Measurements from ENCODE around the gene HPS1.

Gene HPS1

GRCh38 chr10:98446661-98447221 lies at the start of gene HPS1:
Gene HPS1, minus strand, starts transcription at chr10:98446935. Its CDS starts 3,695 bp downstream, at chr10:98443240.
- DNase-seq, result peak; percentile 12

GRCh38 chr10:98492763-98493162 lies 46.0 kb upstream of the HPS1 start:
- DNase-seq, result no peak

GRCh38 chr10:98489561-98490481 lies 43.1 kb upstream of the HPS1 start:
- DNase-seq, result no peak

- no peak for DNase-seq
These were observed 42.1 kb upstream of the HPS1 start for GRCh38 chr10:98488669-98489430.

GRCh38 chr10:98487649-98488048 lies 40.9 kb upstream of the HPS1 start:
- DNase-seq, result no peak

- no peak for DNase-seq
These were observed 39.7 kb upstream of the HPS1 start for GRCh38 chr10:98486421-98486820.

- no peak for DNase-seq
These were observed 39.2 kb upstream of the HPS1 start for GRCh38 chr10:98485959-98486358.

GRCh38 chr10:98483658-98484057 lies 36.9 kb upstream of the HPS1 start:
- DNase-seq, result no peak

- no peak for DNase-seq
These were observed 35.4 kb upstream of the HPS1 start for GRCh38 chr10:98482096-98482495.

GRCh38 chr10:98481404-98481945 lies 34.7 kb upstream of the HPS1 start:
- no peak for DNase-seq

GRCh38 chr10:98478430-98479222 lies 31.9 kb upstream of the HPS1 start:
- DNase-seq, result no peak

GRCh38 chr10:98477861-98478260 lies 31.1 kb upstream of the HPS1 start:
- no peak for DNase-seq

GRCh38 chr10:98474628-98475027 lies 27.9 kb upstream of the HPS1 start:
- DNase-seq, result no peak

GRCh38 chr10:98472196-98472595 lies 25.5 kb upstream of the HPS1 start:
- no peak for DNase-seq

GRCh38 chr10:98470850-98471249 lies 24.1 kb upstream of the HPS1 start:
- no peak for DNase-seq

- DNase-seq, result no peak
These were observed 22.5 kb upstream of the HPS1 start for GRCh38 chr10:98469001-98469931.

GRCh38 chr10:98467506-98468318 lies 21.0 kb upstream of the HPS1 start:
- DNase-seq, result peak; percentile 38

- DNase-seq, result no peak
These were observed 20.2 kb upstream of the HPS1 start for GRCh38 chr10:98466861-98467505.

GRCh38 chr10:98465866-98466265 lies 19.1 kb upstream of the HPS1 start:
- no peak for DNase-seq
